CD14-positive monocyte (primary cell): ENCODE data around the gene HDAC7. TPM values are rescaled to one million over a fixed set of nuclear protein-coding genes. Genes with fewer than 3 reads are reported as not detected.

Experiments
- DNase-seq, 3 donors: peaks; one replicate each; pipeline ENCODE4 v3.0.0-alpha.2; 2011 to 2022
- H2AFZ ChIP-seq: 2 replicates; pipeline ENCODE4 v1.6.0; 2012; ENCODE audit warnings: mild to moderate bottlenecking, low read depth, low read length, inconsistent platforms; ENCODE audit not compliant: insufficient read depth, poor library complexity, severe bottlenecking
- H3K27ac ChIP-seq, 2 donors: 1 replicate in 1 of 2; 2 replicates in 1 of 2; pipeline ENCODE4 v1.5.1; 2012 to 2013; ENCODE audit warnings: low read length in 2 of 2, control low read depth in 1 of 2, inconsistent platforms in 1 of 2, low read depth in 1 of 2, mild to moderate bottlenecking in 1 of 2
- H3K27me3 ChIP-seq, 2 donors: one replicate each; pipeline versions ENCODE4 v1.6.0 to v1.6.1; 2011 to 2013; ENCODE audit warnings: low read length in 2 of 2; ENCODE audit not compliant: control insufficient read depth in 2 of 2, insufficient read depth in 2 of 2
- H3K36me3 ChIP-seq, 2 donors: replicated peaks in 1 of 2; 1 replicate in 1 of 2; 2 replicates in 1 of 2; pipeline versions ENCODE4 v1.5.1 to v1.6.1; 2012 to 2013; ENCODE audit warnings: low read length in 2 of 2, control low read depth in 1 of 2, inconsistent platforms in 1 of 2, mild to moderate bottlenecking in 1 of 2; ENCODE audit not compliant: insufficient read depth in 2 of 2, control insufficient read depth in 1 of 2
- H3K4me1 ChIP-seq, 2 donors: 1 replicate in 1 of 2; 2 replicates in 1 of 2; pipeline versions ENCODE4 v1.5.1 to v1.6.1; 2012 to 2013; ENCODE audit warnings: low read length in 2 of 2, control low read depth in 1 of 2, inconsistent platforms in 1 of 2, mild to moderate bottlenecking in 1 of 2, moderate library complexity in 1 of 2; ENCODE audit not compliant: insufficient read depth in 2 of 2, control insufficient read depth in 1 of 2
- H3K4me2 ChIP-seq: replicated peaks from 2 replicates; pipeline ENCODE3; 2012; ENCODE audit warnings: low read length, moderate library complexity, mild to moderate bottlenecking; ENCODE audit not compliant: poor library complexity, severe bottlenecking; ENCODE audit errors: extremely low read depth
- H3K4me3 ChIP-seq, 3 experiments: fragments of 200-600 bp in 1 of 3; sonication (generic) in 1 of 3; replicated peaks in 1 of 3; 1 replicate in 2 of 3; 2 replicates in 1 of 3; pipeline ENCODE4 v1.5.1; 2011 to 2013; ENCODE audit warnings: low read length in 3 of 3, mild to moderate bottlenecking in 3 of 3, control low read depth in 2 of 3, low read depth in 2 of 3, inconsistent platforms in 1 of 3, moderate library complexity in 1 of 3
- H3K79me2 ChIP-seq: 2 replicates; pipeline ENCODE4 v1.6.0; 2012; ENCODE audit warnings: mild to moderate bottlenecking, control low read depth, inconsistent platforms, low read length, moderate library complexity; ENCODE audit not compliant: insufficient read depth
- H3K9ac ChIP-seq: 2 replicates; pipeline ENCODE4 v1.6.0; 2017; ENCODE audit warnings: low read length, mild to moderate bottlenecking; ENCODE audit not compliant: insufficient read depth, poor library complexity, severe bottlenecking
- H3K9me3 ChIP-seq, 2 donors: replicated peaks in 1 of 2; 1 replicate in 1 of 2; 2 replicates in 1 of 2; pipeline versions ENCODE4 v1.5.1 to v1.6.1; 2012 to 2013; ENCODE audit warnings: low read length in 2 of 2, control low read depth in 1 of 2; ENCODE audit not compliant: control insufficient read depth in 1 of 2, insufficient read depth in 1 of 2
- H4K20me1 ChIP-seq: 2 replicates; pipeline ENCODE4 v1.6.0; 2012; ENCODE audit warnings: mild to moderate bottlenecking, low read length, control low read depth, moderate library complexity; ENCODE audit not compliant: insufficient read depth
- H3K27ac Mint-ChIP-seq, 7 donors: one replicate each; pipeline ENCODE4 v1.8.0; 2020; ENCODE audit warnings: mild to moderate bottlenecking in 7 of 7, mixed read lengths in 7 of 7, moderate library complexity in 6 of 7, inconsistent platforms in 2 of 7
- H3K27me3 Mint-ChIP-seq, 3 donors: one replicate each; pipeline ENCODE4 v1.8.0; 2021 to 2022; ENCODE audit warnings: low read depth in 3 of 3, mild to moderate bottlenecking in 3 of 3, mixed read lengths in 3 of 3, moderate library complexity in 3 of 3, inconsistent platforms in 1 of 3
- H3K36me3 Mint-ChIP-seq, 2 donors: one replicate each; pipeline ENCODE4 v1.8.0; 2020; ENCODE audit warnings: mixed read lengths in 2 of 2, inconsistent platforms in 1 of 2, mild to moderate bottlenecking in 1 of 2
- H3K4me1 Mint-ChIP-seq: one replicate; pipeline ENCODE4 v1.8.0; 2020; ENCODE audit warnings: mild to moderate bottlenecking, mixed read lengths
- H3K4me3 Mint-ChIP-seq, 2 donors: one replicate each; pipeline ENCODE4 v1.8.0; 2020; ENCODE audit warnings: mild to moderate bottlenecking in 2 of 2, mixed read lengths in 2 of 2, moderate library complexity in 1 of 2
- H3K9me3 Mint-ChIP-seq, 7 donors: one replicate each; pipeline ENCODE4 v1.8.0; 2020 to 2022; ENCODE audit warnings: mixed read lengths in 7 of 7, mild to moderate bottlenecking in 6 of 7, moderate library complexity in 6 of 7, inconsistent platforms in 2 of 7
- WGBS: methylation state at CpG from one replicate; pipeline ENCODE4 v1.1.5; 2013; ENCODE audit warnings: missing lambda C conversion rate; ENCODE audit not compliant: insufficient coverage; 5-methylcytosine and 5-hydroxymethylcytosine counted together
- intact Hi-C, 2 donors: fragments of 100-400 bp; cut with micrococcal nuclease; formaldehyde crosslinking; loops; one replicate each; pipeline versions ENCODE4 v1.15.0 to v1.15.1; 2023
- polyA plus RNA-seq, 3 donors: library from polyadenylated mRNA; depleted of rRNA in 1 of 3; unstranded in 2 of 3; stranded (reverse) in 1 of 3; fragments of 300-500 nt in 2 of 3; fragments of >200 nt in 1 of 3; fragmentation: Illumina TruSeq in 2 of 3; gene quantifications; 1 replicate in 2 of 3; 2 replicates in 1 of 3; pipeline ENCODE4 v1.2.3, GENCODE V29; 2012 to 2021
- TF ChIP-seq, protein P1 (sequence below): fragments of 200-600 bp; IDR thresholded peaks from one replicate; pipeline ENCODE4 v1.8.0; 2022; ENCODE audit warnings: antibody characterized with exemption, mild to moderate bottlenecking

HDAC7 gene
- polyA plus RNA-seq, 3 donors = 5.9 to 79.2 (median 8.4) TPM

DNA sequence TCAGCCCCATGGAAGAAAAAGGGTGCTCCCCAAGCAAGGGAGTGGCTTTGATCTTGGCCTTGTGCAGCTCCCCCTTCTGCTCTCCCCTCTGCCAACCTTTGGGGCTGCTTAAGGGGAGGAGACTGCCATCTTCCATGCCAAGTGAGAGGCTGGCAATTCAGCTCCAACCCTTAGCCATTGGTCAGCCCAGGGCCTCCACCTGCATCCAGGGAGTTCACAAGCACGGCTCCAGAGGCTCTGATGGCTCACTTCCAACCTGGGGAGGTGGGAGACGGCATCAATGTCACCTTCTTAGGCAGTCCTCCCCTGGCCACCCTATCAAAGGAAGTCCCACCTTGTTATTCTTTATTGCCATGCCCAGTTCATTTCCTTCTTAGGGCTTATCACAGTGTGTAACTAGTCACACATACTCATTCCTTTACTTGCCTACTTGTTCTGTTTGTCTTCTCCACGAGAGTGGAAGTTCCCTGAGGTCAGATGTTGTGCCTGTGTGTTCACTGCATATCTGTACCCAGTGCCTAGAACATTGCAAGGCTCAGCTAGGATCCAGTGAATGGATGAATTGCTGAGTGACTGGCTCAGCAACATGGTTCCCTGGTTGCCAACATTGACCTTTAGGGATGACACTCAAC, 5.0 kb downstream of the HDAC7 start:
- WGBS = 100% methylated on average over 2 of the region's 3 CpGs
- H4K20me1 ChIP-seq = peaks cover 24% of the 10 kb centered on the region
- H3K4me3 ChIP-seq = peak overlapping the region in 1 of 3 experiments; percentile 80
- H3K4me1 ChIP-seq = peaks cover 91 to 93% of the 10 kb centered on the region in 2 donors
- H3K27ac ChIP-seq = peak overlapping the region; percentile 98 to 99
- H3K9me3 ChIP-seq = no peaks in the 10 kb centered on the region
- Mint-ChIP-seq H3K4me1 (peaks cover 85% of the 10 kb centered on the region), H3K4me3 (peak overlapping the region; percentile 42 to 92), H3K27ac (peak overlapping the region; percentile 94 to 100 (median 99)), H3K9me3 (no peaks in the 10 kb centered on the region), H3K27me3 (no peaks in the 10 kb centered on the region), H3K36me3 (peaks cover 16 to 18% of the 10 kb centered on the region in 2 donors)
- no peaks in the 10 kb centered on the region for H3K36me3 ChIP-seq
- H3K4me2 ChIP-seq = peak overlapping the region; percentile 87
- peak in 1 of 3 donors; percentile 29 for DNase-seq
- peaks cover 99% of the 10 kb centered on the region for H3K79me2 ChIP-seq
- no peak overlapping the region for H2AFZ ChIP-seq
- H3K27me3 ChIP-seq = no peaks in the 10 kb centered on the region
- intact Hi-C loops = loop anchor here (5.0 to 10.0 kb wide), 2 partner anchors 90 to 107 kb away; partner anchors contain the start of genes RPAP3 (in 1 of the 2) and VDR (in 1 of the 2)
- TF ChIP-seq, protein P1, sequence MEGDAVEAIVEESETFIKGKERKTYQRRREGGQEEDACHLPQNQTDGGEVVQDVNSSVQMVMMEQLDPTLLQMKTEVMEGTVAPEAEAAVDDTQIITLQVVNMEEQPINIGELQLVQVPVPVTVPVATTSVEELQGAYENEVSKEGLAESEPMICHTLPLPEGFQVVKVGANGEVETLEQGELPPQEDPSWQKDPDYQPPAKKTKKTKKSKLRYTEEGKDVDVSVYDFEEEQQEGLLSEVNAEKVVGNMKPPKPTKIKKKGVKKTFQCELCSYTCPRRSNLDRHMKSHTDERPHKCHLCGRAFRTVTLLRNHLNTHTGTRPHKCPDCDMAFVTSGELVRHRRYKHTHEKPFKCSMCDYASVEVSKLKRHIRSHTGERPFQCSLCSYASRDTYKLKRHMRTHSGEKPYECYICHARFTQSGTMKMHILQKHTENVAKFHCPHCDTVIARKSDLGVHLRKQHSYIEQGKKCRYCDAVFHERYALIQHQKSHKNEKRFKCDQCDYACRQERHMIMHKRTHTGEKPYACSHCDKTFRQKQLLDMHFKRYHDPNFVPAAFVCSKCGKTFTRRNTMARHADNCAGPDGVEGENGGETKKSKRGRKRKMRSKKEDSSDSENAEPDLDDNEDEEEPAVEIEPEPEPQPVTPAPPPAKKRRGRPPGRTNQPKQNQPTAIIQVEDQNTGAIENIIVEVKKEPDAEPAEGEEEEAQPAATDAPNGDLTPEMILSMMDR = no peak
- H3K9ac ChIP-seq = peak overlapping the region; percentile 83

DNA sequence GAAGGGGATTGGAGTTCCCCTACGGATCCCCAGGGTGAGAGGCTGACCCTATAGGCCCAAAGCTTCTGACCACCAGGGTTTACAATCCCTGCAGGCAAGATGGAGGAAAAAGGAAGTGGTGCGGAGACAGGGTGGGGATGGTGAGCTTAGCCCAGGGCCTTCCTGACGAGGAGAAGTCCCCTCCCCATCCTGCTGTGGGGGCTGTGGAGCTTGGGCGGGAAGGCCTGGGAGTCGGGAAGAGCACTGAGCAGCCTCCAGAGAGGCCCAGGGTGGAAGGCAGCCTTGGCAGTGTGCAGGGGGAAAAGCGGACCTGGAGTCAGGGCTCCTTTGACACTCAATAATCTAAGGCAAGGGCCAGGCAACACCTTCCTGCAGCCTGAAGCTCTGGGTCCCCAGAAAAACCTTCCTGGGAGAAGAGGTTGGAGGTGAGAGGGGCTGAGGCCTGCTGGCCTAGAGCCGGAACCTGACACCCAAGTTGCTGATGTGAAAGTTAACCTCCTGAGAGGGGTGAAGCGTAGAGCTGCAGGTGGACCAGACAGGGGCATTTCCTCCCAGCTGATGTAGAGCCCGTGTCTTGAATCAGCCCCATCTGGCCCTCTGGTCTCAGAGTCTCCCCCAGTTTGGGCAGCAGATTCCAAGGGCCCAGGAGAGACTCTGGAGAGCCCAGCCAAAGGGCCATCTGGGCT, 6.0 kb downstream of the HDAC7 start:
- Mint-ChIP-seq H3K4me3 (peak overlapping the region; percentile 85 to 92), H3K27ac (peak overlapping the region; percentile 94 to 100 (median 99)), H3K9me3 (no peaks in the 10 kb centered on the region), H3K27me3 (peaks cover 0 to under 1% (median 0%) of the 10 kb centered on the region in 3 donors), H3K4me1 (peaks cover 91% of the 10 kb centered on the region), H3K36me3 (peaks cover 16 to 18% of the 10 kb centered on the region in 2 donors)
- intact Hi-C loops = loop anchor here in 1 of 2 donors (10.0 kb wide), 1 partner anchor 91 kb away; the partner anchor contains the start of gene VDR
- DNase-seq = peak; percentile 73 to 86 (median 75)
- peak overlapping the region; percentile 83 for H3K9ac ChIP-seq
- peaks cover 98 to 99% of the 10 kb centered on the region in 2 donors for H3K4me1 ChIP-seq
- H2AFZ ChIP-seq = peak overlapping the region; percentile 85
- peaks cover 20% of the 10 kb centered on the region for H4K20me1 ChIP-seq
- H3K27ac ChIP-seq = peak overlapping the region; percentile 98 to 99
- TF ChIP-seq, protein P1 = no peak
- H3K36me3 ChIP-seq = no peaks in the 10 kb centered on the region
- H3K4me3 ChIP-seq = peak overlapping the region; percentile 31 to 80 (median 53)
- no peaks in the 10 kb centered on the region for H3K9me3 ChIP-seq
- peak overlapping the region; percentile 87 for H3K4me2 ChIP-seq
- 25% methylated on average over 4 of the region's 9 CpGs for WGBS
- peaks cover 98% of the 10 kb centered on the region for H3K79me2 ChIP-seq
- H3K27me3 ChIP-seq = no peaks in the 10 kb centered on the region
